NCI-H69 (cell line): ENCODE data around the gene CHPF.

ENCODE experiments used
- DNase-seq: peaks from one replicate; lab custom pipeline; 2025; lab: John Stamatoyannopoulos, UW

Gene CHPF

DNA sequence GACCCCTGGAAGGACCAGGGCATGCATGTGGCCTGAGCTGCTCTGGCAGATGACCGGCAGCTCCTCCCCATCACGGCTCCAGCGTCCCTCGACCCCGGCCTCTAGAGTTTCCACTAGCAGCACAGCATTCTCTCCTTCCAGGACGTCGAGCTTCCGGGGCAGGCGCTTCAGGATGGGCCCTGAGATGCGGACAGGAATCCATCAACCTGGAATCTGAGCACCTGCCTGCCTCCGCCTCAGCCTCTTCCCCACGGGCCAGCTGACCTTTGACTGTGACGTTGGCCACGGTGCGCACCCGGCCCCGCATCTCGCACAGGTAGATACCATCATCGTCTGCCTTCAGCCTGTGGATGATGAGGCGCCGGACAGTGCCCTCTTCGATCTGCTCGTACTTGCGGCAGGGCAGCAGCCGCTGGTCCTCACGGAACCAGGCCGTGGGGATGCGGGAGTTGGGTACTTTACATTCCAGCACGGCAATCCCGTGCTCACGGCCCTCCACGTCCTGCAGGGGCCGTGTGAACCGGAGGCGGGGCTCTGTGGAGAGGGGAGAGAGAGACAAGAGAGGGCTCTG, 24.3 kb upstream of the CHPF start:
- DNase-seq: no peak

DNA sequence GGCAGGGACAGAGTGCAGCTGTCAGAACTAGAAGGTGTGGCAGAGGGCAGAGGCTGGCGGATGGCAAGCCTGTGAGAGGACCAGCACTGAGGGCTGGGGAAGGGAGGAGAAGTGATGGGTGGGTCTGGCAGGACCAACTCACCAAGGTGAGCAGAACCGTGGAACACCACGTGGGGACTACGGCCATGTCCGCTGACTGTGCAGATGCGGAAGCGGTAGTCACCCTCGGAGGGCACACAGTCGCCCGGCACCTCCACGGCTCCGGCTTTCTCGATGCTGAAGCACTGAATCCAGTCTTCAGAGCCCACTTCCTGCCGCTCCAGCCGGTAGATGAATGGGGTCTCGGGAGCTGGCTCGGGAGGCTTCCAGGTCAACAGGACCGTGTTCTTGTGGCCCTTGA, 23.5 kb upstream of the CHPF start:
- no peak for DNase-seq

DNA sequence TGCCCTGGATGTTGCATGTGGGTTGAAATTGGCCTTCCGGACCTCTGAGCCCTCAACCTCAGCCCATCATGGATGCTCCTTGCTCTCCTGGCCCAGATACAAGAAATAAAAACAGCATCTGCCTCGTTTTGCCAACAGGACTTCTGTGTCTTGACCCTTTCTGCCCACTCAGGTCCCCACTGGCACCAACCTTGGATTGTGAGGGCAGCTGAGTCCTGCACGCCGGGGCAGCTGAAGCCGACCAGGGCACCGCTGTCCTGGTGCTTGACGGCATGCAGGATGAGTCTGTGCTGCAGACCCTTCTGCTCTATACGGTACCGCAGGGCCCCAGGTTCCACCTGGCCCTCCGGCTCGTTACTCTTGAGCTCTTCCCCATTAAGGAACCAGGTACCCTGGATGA, 23.0 kb upstream of the CHPF start:
- DNase-seq: no peak

DNA sequence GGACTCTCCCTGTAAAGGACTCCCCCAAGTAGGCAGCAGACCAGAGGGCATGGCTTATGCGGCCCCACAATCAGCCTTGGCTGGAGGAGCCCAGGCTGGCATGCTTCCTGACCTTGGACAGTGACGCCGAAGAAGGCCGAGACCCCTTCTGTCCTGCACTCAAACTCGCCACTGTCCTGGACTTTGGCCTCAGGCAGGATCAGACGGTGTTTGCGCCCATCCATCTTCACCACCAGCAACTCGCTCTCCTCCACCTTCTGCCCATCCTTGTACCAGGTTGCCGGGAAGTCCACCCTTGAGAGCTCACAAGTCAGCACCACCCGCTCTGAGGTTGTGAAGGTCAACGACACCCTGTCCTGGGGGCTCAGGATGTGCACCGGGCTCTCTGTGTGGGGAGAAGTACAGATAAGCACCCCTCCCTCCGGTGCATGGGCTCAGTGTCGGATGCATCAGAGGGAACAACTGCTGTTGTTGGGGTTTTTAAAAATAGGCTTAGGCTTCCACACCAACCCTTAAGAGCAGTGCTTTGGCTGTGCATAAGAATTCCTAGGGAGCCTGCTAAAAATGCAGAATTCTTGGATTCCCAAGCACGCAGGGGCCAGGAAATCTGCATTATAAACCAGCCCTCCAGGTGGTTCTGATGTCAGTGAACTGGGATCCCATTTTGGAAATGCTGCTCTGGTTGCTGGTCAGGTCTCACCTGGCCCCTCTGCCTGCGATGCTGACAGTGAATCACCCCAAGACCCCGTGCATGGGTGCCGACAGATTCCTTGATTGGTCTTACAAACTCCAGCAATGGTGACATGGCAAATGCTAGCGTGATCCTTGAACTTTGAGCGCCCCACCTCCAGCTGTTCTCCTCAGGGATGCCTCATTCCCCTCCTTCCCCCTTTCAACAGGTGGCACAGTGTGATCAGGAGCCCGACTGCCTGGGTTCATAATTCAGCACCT, 21.8 kb upstream of the CHPF start:
- DNase-seq: no peak

DNA sequence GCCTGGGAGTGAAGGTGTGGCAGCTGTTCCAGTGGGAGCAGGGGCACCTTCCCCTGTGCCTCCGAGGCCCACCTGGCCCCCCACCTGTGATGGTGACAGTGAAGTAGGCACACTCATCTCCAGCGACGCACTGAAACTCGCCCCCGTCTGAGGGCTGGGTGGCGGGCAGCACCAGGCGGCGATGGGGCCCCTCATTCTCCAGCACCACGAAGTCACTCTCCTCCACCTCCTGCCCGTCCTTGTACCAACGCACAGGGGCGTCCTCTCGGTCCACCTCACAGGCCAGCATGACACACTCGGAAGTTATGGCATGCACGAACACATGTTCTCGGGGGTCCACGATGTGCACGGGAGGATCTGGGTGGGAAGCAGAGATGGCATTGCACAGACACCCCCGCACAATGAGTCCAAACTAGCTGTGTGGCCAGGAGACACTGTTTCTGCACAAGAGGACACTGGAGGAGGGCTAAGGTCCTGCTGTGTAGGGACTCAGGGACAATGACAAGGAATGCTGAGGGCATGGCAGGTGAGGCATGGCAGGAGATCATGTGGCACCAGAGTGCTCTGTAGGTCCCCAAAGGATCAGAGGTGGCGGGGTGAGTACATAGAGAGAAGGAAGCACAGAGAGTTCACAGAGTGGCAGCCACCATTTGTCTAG, 19.8 kb upstream of the CHPF start:
- no peak for DNase-seq

DNA sequence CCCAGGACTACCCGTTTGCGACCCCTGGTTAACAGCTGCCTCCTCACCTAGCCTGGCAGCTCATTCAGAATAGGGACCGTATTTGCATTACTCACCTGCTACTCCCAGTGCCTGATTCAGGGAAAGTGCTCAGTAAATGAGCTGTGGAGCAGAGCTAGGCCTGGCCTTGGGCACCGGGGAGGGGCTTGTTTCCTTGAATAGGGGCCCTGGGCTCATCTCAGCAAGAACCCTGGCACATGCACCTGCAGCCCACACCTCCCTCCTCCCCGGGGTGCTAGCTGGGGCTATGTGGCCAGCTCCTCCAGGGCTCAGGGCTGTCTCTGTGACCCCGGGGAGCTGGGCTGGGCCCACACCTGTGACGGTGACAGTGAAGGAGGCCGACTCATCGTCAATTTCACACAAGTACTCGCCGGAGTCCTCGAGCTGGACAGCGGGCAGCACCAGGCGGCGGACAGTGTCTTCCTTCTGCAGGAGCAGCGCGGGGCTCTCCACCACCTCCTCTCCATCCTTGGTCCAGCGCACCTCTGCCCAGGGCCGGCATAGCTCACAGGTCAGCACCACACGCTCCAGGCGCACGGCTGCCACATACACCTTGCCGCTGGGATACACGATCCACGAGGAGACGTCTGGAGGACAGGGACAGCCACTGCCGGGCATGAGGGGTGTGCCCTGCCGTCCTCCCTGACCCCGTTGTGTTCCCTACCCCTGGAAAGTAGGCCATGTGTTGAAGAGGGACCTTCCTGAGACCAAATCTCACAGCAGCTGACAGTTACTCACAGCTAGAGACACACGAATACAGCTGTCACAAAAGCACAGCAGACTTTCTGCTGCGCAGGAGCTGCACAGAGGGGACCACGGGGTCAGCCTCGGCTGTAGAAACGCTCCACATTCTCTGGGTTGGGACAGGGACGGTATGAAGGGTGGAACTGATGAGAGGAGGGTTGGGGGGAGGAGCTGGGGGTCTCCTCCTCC, 18.7 kb upstream of the CHPF start:
- peak; percentile 4 for DNase-seq

DNA sequence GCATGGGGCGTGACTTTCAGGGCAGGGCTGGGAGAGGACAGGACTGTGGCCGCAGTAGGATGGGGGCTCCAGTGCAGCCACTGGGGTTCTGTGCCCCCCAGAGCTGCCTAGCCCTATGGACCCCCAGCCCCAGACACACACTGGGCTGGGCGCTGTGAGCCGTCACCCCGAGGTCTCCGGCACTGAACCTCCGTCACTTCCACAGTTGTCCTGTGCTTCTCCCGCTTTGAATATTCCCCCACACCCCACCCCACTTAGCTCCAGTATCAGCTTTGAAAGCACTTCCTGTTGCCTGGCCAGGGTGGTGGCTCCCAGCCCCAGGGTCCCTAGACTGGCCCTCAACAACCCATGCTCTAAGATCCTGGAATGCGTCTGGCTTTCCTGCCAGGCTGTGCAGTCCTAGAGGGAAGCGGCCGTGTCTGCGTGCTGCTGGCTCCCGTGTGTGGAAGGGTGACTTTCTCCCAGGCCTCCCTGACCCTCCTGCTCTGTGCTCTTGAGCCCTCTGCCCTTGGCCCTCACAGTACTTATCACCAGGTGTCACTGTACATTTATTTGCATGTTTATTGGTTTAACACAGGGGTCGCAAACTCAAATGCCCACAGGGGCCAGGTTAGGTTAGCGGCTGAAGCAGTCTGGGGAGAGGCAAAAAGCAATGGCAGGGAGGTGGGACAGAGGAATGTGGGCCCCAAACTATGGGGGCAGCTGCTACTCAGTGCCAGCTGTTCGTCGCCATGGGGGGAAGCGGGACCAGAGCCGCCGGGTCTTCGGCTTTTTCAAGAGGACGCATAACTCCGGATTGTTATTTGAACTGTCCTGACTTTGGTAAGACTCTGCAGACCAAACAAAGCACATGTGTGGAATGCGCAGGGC, 17.8 kb upstream of the CHPF start:
- DNase-seq: no peak

DNA sequence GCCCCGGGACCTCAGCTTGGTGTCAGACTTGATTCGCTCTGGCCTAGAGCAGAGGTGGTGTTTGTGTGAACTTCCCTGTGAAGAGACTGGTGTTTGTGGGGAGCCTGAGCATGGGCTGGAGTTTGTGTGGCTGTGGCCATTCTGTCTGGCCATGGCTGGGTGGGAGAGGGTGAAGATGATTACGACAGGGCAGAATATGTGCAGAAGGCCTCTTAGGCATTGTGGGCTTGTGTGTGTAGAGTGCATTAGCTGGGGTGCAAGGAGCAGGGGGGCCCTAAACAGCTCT, 17.2 kb upstream of the CHPF start:
- no peak for DNase-seq

DNA sequence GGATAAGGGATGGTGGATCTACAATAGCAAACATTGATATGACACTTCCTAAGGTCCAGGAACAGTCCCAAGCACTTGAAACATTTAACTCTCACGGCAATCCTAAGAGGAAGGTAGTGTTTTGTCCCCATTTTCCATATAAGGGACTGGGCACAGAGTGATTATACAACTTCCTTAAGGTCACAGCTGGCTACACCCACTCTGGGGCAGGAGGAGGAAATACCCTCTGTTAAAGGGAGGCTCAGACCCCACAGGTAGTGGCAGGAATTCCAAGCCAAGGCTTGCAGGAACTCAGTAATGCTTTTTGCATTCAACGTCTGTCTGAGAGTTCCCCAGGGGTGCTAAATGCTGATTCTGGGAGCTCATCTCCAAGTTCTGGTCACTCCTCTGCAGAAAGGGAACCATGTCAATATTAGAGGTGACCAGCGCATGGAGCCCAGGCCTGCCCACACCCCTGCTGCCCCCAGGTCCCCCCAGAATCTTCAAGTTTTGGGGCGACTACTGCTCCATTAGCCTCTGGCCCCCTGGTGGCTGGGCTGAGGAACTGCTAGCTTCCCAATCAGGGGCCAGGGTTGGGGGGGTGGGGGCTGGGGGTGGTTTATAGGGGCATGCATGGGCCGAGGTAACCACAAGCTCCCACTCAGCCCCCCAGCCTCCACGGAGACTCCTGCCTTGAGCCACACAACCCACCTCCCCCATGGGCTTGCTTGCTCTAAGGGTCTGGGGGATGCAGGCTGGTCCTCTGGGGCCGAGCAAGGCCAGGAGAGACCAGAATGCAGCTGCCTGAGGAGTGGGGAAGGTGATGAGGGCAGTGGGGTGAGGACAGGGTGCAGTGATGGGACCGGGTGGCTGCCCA, 16.7 kb upstream of the CHPF start:
- no peak for DNase-seq

DNA sequence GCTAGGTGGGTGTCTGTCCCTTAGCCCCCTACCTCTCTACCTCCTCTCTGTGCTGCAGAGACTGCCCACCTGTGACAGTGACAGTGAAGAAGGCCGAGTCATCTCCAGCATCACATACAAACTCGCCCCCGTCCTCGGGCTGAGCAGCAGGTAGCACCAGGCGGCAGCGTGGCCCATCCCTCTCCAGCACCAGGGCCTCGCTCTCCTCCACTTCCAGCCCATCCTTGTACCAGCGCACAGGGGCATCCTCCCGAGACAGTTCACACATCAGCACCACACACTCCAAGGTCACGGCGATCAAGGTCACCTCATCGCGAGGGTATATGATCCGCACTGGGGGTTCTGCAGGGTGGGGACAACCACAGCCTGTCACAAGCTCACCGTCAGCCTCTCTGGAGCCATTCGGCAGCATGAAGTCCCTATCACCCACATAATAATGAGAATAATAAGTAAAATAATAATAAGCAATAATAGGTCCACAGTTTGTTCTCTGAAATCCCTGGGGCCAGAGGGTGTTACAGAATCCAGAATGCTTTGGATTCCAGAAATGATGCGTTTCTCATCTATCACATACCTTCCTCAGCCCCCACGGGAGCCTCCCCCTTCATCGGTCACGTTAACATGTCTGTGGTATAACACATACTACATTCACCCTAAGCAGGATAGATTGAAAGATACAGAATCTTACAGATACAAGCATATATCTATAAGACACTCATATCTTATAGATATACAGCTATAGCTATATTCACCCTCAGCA, 15.7 kb upstream of the CHPF start:
- no peak for DNase-seq

DNA sequence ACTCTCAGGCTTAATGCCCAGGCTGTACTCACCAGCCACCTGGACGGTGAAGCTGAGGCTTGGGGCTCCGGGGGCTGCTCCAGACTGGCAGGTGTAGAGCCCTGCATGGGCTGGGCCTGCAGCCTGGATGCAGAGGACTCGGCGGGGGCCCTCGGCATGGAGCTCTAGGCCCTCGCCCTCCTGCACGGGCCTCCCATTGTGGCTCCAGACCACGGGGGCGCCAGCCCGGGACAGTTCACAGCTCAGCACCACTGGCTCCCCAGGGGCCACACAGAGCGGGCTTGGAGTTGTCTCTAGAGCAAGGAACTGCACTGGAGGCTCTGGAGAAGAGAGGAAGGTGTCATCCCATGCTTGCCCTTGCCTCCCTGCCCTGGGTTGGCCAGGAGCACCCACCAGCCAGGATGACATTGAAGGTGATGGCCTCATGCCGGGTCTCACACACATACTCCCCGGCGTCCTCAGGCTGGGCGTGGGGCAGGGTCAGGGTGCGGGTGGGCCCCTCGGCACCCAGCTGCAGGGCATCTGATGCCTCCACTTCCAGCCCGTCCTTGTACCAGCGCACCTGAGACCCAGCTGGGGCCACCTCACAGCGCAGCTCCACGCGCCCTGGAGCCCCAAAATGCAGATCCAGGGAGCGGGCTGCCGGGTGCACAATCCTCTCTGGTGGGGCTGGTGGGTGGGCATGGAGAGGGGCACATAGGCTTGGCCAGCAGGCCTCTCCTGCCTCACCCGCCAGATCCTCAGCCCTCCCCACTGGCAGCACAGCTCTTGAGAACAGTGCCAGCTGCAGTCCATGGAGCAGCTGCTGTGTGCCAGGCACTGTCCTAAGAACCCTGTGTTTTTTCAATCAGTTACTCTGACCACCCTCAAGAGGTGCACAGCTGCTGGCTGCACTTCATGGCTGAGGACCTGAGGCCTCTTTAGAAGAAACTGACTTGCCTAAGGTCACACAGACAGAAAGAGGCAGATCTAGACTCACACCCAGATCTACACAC, 14.5 kb upstream of the CHPF start:
- DNase-seq: no peak

DNA sequence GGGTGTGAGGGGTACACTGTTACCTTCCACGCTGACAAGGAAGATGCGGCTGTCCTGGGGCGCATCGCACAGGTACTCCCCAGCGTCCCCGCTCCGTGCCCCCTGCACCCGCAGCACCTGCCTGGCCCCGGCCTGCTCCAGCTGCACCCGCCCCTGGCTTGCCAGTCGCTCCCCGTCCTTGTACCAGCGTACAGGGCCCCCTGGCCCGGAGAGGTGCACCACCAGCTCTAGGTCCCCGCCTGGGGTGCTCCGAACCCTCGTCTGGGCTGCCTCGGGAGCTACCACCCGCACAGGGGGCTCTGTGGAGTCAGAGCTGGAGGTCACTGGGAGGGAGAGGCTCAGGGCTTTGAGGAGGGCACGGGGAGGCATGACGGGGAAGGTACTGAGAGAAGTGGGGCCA, 13.7 kb upstream of the CHPF start:
- no peak for DNase-seq

DNA sequence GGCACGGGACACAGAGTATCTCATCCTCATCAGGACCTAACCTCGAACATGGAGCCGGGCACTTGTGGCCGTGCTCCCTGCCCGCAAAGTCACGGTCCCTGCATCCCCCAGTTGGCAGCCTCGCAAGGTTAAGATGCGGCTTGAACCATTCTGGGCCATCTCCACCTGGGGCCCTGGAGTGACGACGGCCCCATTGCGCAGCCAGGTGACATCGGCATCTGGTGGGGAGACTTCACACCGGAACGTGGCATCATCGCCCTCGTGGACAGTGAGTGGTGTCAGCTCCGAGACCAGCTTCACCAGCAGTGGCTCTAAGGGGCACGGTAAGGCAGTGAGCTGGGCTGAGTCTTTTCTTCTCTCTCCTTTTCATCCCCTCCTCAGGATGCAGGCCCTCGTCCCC, 12.8 kb upstream of the CHPF start:
- no peak for DNase-seq

DNA sequence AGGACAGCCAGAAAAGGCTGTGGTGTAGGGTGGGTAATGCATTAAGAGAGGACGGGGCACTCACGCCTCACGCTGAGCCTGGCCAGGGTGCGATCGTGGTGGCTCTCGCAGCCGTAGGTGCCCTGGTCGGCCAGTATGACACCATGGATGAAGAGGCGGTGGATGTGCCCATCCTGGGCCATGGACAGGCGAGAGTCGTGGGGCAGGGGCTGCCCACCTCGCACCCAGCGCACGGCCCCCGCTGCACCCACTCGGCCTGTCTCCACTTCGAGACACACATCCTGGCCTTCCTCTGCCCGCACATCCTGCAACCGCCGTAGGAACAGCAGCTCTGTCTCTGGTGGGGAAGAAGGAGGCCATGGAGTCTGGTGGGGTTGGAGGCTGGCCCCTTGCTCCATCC, 12.3 kb upstream of the CHPF start:
- no peak for DNase-seq

DNA sequence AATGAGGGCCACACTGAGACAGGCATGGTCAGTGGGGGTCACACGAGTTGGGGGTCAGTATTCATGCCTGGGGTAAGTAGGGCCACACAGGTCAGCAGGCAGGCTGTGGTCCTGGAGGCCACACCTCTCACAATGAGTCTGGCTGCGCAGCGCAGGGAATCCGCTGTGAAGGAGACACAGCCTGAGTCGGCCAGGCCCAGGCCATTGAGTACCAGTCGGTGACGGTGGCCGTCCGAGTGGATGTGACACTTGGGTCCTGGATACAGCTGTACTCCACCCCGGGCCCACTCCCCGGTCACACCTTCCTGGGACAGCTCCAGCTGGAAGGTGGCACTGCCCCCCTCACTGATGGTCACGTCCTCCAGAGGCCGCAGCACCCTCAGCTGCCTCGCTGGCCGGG, 10.7 kb upstream of the CHPF start:
- no peak for DNase-seq

DNA sequence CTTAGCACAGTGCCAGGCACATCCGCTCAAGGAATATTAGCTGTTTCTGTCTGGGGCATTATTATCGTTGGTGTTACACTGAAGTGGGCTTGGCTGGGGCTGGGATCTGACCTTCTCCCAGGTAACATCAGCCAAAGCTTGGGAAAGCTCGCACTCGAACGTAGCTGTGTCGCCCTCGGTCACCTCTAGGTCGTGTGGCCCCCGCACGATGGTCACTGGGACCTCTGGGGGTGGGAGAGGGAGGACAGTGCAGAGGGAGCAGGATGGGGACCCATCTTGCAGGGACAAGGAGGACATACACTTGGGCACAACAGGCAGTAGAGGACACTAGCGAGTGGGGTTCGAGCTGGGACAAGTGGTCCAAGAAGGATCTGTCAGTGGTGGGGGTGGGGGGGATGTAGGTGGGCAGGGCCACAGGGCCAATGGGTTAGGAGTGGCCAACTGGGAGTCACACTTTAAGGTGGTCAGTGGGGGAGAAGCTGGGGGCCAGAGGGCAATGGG, 9.9 kb upstream of the CHPF start:
- DNase-seq: no peak

DNA sequence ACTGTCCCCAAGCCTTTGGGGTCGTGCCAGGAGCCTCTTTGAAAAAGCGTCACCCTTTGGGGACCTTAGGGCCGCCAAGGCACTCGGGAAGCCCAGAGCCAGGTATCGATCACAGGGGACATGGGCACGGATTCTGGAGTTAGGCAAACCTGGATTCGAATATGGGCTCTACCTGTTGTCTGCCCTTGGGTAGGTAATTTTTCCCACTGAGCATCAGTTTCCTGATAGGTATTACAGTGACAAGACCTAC, 9.5 kb upstream of the CHPF start:
- DNase-seq: no peak

DNA sequence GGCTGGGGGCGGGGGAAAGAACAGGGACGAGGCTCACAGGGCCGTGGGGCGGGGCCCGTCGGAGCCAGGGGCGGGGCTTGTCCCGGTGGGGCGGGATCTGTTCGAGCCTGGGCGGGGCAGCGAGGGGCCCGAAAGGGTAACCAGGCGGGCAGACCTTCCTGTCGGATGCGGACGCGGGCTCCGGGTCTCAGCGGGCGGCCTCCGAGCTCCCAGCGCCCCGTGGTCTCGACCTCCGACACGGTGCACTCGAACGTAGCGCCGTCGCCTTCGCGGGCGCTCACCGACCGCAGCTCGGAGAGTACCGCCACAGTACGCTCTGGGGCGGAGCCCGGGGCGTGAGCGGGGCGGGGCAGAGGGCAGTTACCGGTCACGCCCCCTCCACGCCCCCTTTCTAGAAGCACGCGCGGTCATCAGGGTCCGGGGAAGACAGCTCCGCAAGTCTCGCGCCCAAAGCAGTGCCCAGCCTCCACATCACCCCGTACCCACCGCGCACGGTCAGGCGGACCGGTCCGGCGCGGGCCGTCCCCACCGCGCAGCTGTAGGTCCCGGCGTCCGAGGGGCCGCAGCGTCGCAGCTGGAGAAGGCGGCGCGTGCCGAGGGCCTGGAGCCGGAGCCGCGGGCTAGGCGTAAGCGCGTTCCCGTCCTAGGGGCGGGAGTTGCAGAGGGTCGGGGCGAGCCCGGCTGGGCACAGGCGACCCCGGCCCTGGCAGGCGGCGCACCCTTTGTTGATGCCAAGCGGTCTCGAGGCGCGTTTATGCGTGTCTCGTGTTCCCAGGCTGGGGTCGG, 9.0 kb upstream of the CHPF start:
- peak; percentile 85 for DNase-seq
